Measurements from ENCODE around the gene PAIP2B.
A peak's percentile ranks its signal among the peaks of the same experiment; 100 is the strongest.
"Not testable (repeated sequence)": the region's sequence is repeated elsewhere in the genome, so short reads cannot be mapped to it uniquely, and the experiment has no call there.

The PAIP2B gene

DNA sequence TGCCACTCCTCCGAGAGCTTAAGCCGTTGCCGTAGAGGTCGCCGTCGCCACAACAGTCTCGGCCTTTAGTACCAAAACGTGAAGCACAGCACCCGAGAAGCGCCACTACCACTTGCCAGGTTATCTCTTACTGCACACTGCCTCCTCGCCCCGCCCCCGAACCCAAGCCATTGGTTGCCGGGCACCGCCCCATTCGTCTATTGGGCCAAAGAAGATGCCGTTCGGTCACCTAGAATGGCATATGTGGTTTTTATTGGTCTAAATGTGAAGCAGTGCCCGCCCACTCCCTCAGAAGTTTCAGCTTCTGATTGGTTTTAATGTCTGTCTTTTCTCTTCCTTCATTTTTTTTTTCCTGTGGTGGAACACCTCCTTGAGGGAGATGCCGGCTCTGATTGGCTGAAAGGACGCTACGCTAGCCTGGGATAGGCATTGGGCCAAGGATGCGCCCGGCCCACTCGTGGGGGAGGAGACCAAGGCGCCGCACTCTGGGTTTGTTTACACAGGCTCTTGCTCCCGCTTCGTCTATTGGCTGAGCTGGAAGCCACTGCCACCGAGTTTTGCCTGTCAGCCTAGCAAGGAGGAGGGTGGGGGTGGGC is at the start of gene PAIP2B:
Gene PAIP2B, minus strand, starts transcription at position 139 of the 596 bp plus-strand sequence. CDS start 24,514 bp downstream, outside the sequence.
- DNase-seq: peak; percentile 99

DNA sequence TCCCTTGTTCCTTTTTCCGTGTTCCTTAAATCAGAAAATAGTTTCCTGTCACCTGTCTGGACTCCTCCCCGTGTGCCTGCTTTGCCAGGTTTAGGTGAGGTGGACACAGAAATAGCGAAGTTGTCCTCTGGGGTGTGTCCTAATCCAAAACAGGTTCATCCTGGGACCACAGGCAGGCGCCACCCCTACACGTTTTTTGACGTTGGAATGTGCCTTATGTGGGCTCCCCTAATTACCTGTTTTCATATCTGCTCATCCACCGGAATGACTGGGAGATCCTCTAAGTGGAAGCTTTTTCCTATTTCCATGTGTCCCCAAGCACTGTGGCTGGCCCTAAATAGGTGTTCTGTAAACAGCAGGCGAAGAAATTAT is 49.0 kb upstream of the PAIP2B start:
- no peak for DNase-seq

DNA sequence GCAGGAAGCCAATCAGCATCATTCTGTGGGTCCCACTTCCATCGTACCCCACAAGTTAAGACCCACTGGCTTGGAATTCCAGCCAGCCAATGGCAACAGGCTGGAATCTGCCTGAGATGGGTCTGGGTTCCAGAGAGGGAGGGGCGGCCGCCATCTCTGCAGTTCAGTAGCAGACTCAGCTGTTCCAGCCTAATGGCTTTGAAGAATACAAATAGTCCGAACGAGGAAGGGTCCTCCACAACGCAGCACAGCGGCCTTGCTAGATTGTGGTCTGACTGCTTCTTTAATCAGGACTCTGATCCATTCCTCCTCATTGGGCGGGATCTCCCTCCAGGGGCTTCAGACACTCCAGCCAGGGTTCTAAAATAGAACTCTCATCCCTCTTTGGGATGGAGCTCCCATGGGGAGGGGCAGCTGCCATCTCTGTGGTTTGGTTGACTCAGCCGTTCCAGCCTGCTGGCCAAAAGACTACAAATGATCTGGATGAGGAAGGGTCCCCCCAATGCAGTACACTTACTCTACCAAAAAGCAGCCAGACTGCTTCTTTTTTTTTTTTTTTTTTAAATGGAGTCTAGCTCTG is 42.7 kb upstream of the PAIP2B start:
- DNase-seq: no peak

- no peak for DNase-seq
Observed at GRCh38 chr2:71263386-71263785, 36.5 kb upstream of the PAIP2B start.

DNA sequence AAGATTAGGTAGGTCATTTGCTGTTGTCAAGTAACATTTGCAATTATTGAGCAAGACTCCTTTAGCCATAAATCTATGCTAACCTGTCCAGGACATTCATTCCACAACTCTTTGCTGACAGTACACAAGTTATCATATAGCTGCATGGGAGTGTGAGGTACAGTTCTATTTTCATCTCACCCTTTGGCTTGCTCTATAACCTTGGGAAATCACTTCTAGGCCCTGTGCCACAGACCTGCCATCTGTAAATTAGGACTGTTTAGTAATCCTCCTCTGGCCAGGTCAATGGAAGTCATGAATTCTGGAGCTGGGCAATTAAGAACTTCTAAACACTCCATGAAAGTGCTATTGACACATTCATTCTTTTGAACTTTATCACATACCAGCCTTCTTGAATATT is 34.6 kb upstream of the PAIP2B start:
- no peak for DNase-seq

DNA sequence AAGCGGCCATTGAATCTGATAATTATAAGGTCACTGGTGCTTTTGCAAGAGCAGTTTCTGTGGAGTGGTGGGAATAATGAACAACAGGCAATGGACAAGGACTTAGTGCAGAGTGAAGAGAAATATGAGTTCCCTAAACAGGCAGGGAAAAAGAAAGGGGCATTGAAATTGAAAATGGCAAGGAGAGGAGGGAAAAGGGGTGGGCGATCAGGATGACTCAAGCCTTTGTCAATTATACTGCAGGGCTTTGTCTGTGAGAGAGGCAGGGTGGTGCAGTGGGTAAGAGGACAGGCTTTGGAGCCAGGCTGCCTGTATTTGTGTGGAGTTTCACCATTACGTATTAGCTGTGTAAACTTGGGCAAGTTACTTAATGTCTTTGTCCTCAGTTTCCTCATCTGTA is 29.5 kb upstream of the PAIP2B start:
- no peak for DNase-seq

- DNase-seq: no peak
Observed at GRCh38 chr2:71254776-71255175, 27.9 kb upstream of the PAIP2B start.

DNA sequence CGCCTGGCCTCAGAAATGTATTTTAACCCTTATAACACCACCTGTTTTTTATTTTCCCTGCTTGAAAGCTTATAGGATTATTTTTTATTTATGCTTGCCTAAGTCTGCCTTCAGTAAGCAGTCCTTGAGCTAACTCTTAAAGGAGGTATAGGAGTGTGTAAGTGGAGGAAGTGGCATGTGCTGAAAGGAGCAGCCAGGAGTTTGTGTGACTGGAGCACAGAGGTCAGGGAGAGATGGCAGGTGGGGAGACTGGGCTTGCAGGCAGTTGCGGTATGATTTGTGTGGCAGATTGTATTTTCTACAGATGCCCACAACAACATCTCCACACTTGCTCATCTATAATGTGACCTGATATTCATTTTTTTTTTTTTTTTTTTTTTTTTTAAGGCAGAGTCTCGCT is 27.2 kb upstream of the PAIP2B start:
- DNase-seq: no peak

DNA sequence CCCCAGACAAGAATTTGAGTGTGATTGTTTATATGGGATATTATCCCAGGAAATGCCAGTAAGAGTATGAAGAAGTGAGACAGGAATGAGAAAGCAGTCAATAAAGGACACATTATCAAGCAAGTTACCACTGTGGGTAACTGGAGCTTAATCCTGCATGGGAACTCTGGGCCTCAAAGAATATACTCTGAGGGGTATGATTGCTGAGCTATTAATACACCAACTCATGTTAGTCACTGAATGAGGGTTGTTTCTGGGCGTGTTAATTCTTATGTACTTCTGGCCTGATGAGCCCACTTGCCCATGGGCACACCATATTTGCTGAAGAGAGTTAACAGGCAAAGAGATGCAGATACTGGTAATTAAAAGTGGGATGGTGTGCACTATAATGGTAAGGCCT is 26.6 kb upstream of the PAIP2B start:
- DNase-seq: no peak

DNA sequence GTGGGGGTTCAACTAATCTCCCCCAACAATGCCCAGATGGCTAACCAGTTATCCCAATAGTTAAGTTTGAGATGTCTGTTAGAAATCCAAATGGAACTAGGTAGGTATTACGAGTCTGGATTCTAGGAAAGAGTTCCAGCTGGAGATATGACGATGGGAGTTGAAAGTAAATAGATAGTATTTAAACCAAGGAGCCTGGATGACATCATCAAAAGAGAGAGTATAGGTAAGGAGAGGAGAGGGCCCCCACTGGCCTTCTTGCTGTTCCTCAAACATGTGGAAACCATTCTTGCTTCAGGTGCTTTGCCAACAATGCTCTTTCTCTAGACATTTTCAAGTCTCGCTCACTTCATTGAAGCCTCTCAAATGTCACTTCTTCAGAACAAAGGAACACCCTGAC is 26.0 kb upstream of the PAIP2B start:
- no peak for DNase-seq

- no peak for DNase-seq
Observed at GRCh38 chr2:71250935-71251334, 24.0 kb upstream of the PAIP2B start.

DNA sequence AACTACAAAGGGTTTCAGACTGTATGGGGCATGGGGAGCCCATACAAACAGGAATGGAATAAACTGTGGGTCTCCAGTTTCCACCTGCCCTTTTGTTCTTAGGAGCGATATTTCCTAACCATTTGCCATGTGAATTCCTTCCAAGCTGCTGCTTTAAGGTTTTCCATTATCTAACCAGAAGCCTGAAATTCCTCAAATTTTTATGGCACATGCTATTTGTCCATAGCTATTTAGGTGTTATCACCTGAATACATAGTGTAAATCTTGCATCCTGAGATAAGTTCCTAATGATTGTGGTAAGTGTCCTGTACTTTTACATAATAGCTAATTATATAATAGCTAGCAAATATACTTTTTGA is 17.4 kb upstream of the PAIP2B start:
- no peak for DNase-seq

DNA sequence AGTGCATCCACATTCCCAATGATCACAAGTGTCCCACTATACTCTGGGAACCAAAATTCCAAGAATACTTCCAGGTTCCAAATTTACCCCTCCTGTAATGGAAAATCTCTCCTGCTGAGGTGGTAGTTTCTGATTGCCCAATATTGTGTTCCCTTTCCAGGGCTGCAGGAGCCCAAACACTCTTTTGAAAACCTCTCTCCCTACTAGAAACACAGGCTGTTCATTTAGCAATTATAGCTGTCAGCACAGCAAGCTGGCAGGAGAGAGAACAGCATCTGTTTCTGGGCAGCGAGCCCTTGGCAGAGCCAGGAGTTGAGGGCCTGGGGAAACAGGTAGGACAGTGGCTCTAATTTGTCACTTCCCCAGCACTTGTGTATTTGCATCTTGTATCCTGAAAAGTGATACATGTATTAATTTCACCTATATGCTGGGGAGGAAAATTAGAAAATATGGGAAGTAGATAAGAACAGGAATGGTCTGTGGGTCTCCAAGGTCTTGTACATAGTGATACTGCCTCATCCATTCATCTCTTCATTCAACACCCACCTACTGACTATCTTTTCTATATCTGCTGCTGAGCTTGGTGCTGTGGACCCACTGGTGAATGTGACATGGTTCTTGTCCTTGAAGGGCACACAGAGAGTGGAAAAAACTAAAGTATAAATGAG is 16.9 kb upstream of the PAIP2B start:
- no peak for DNase-seq

- no peak for DNase-seq
Observed at GRCh38 chr2:71240794-71241193, 13.9 kb upstream of the PAIP2B start.

DNA sequence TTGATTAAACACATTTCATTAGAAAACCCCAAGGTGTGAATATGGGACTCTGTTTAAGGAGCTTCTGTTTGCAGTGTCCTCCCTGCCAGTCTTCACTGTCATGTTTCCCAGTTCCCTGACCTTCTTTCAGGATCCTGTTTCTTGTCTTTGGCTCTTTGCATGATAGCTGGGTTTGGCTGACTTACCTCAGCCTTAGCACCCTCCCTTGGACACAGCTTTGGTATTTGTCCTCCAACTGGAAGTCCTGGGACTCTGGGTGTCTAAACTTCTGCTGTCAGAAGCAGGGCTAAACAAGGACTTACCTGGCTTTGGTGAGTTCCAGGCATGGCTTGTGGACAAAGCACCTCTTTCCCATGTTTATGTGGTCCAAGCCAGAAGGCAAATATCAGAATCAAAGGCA is 11.2 kb upstream of the PAIP2B start:
- no peak for DNase-seq

GRCh38 chr2:71235930-71236587 is 9.2 kb upstream of the PAIP2B start:
- no peak for DNase-seq

- not testable (repeated sequence) for DNase-seq
Observed at GRCh38 chr2:71233072-71233471, 6.2 kb upstream of the PAIP2B start.

- DNase-seq: peak; percentile 26
Observed at GRCh38 chr2:71226096-71226964, 573 bp downstream of the PAIP2B start.

GRCh38 chr2:71224935-71225334 is 2.0 kb downstream of the PAIP2B start:
- DNase-seq: no peak

DNA sequence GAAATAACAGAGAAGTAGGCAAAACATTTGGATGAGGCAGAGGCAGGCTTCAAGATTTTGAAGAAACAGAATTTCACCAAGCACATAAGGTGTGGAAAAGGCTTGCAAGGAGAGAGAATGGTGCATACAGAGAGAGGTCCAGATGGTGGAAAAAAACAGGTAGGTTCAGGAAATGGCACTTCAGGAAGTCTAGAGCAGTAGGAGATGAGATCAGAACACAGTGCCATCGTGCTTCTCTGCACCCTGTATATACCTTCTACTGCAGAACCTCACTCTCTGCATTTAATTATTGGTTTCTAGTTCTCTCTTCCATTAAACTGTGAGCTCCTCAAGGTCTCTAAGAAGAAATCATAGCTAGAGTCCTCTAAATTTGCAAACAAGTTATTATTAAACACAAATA is 2.4 kb downstream of the PAIP2B start:
- DNase-seq: no peak

- no peak for DNase-seq
Observed at GRCh38 chr2:71223767-71224333, 3.1 kb downstream of the PAIP2B start.

DNA sequence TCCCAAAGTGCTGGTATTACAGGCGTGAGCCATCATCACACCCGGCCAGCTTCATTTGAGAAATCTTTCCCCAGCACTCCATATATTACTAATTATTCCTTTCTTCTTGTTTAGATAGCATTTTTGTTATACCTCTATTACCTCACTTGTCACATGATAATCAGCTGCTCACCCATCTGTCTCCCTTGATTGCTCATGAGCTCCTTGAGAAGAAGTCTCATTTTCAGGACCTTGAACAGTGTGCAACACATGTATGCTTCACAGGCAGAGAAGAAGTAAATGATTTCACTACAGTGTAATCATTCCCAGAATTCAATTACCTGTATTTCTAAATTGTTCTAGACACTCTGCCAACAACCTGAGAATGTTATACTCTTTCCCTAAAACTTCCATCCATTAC is 6.2 kb downstream of the PAIP2B start:
- no peak for DNase-seq

- DNase-seq: no peak
Observed at GRCh38 chr2:71216501-71216900, 10.4 kb downstream of the PAIP2B start.
